ENCODE data around the gene JAM3. TPM values are rescaled to one million over a fixed set of nuclear protein-coding genes. Genes with fewer than 3 reads are reported as not detected.

The JAM3 gene
- polyA plus RNA-seq, 1 of the 3 experiments (the other 2 are of a cell fraction): 56.8 TPM

DNA sequence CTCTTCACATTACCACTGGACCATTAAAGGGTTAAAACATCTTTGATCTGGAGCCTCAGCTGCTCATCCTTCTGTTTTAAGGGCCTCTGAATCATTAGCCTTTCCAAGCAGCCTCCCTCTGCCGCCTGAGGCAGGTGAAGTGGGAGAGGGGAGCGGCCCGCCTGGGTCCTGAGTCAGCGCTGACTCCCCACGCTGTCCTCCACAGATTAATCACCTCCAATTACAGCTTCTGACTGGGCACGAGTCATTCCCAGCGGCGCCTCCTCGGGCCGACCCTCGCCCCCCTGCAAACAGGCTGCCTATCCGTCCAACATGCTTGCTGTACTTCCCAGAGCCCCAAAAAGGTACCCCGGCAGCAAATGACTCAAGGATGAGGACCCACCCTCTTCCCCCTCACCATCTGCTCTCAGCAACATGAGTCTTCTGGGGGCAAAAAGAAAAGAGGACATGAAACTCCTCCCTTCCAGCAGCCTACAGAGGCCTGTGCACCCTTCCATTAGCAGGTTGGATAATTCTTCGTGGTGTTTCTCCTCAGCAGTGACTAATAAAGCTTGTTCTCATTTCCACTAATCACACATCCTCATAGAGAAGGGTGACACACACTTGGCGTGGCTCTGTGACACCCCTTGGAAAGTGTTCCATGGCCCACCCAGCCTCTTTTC, 44.3 kb upstream of the JAM3 start:
- peaks cover 0 to 15% of the 10 kb centered on the region in 2 experiments; a peak in 1 of 4 replicates for H3K4me1 ChIP-seq (ENCODE audit: control insufficient read depth in 1 of 2, insufficient read depth in 2 of 2, low read depth in 1 of 2, low read length in 1 of 2)
- CTCF ChIA-PET: interaction anchor here (1.1 to 1.7 kb wide), 3 partner anchors 10 to 97 kb away, joined by 4 to 5 read pairs (median 4); no protein-coding TSS in a partner anchor
- no peaks in the 10 kb centered on the region for H3F3A ChIP-seq (replicated peaks; ENCODE audit: insufficient read depth)
- no peak overlapping the region for H3K4me3 ChIP-seq (ENCODE audit: low read depth in 2 of 2, low read length in 1 of 2)
- no peak overlapping the region for H2AFZ ChIP-seq (ENCODE audit: low read depth)
- TF ChIP-seq TCF12 (IDR thresholded peaks at IDR 0.05) (no peak), POLR2AphosphoS5 (IDR thresholded peaks at IDR 0.05; ENCODE audit: low read depth, low read length) (no peak), YY1 (IDR thresholded peaks at IDR 0.05; ENCODE audit: low read depth) (no peak), FOSL2 (IDR thresholded peaks at IDR 0.05; ENCODE audit: borderline replicate concordance, low read depth) (peak; percentile 51; the same call in 1 of the 2 replicates), JUND (IDR thresholded peaks at IDR 0.05) (peak; percentile 32; the same call in 1 of the 2 replicates)
- TF ChIP-seq, protein P1, sequence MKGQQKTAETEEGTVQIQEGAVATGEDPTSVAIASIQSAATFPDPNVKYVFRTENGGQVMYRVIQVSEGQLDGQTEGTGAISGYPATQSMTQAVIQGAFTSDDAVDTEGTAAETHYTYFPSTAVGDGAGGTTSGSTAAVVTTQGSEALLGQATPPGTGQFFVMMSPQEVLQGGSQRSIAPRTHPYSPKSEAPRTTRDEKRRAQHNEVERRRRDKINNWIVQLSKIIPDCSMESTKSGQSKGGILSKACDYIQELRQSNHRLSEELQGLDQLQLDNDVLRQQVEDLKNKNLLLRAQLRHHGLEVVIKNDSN (IDR thresholded peaks at IDR 0.05; ENCODE audit: borderline replicate concordance, low read depth): no peak
- TF ChIP-seq, protein P2, sequence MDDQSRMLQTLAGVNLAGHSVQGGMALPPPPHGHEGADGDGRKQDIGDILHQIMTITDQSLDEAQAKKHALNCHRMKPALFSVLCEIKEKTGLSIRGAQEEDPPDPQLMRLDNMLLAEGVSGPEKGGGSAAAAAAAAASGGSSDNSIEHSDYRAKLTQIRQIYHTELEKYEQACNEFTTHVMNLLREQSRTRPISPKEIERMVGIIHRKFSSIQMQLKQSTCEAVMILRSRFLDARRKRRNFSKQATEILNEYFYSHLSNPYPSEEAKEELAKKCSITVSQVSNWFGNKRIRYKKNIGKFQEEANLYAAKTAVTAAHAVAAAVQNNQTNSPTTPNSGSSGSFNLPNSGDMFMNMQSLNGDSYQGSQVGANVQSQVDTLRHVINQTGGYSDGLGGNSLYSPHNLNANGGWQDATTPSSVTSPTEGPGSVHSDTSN (IDR thresholded peaks at IDR 0.05): peak; percentile 78
- no peak for DNase-seq
- 20% methylated on average over 7 of the region's 15 CpGs for WGBS (ENCODE audit: low lambda C conversion rate)
- H3K4me2 ChIP-seq: no peak overlapping the region
- no peaks in the 10 kb centered on the region for H3K79me2 ChIP-seq (ENCODE audit: insufficient read depth)
- POLR2A ChIA-PET: no interaction called here
- no peaks in the 10 kb centered on the region for H3K36me3 ChIP-seq (replicated peaks in 1 of 2; ENCODE audit: control insufficient read depth in 1 of 2, insufficient read depth in 2 of 2, low read length in 1 of 2)
- H4K20me1 ChIP-seq (ENCODE audit: insufficient read depth): no peaks in the 10 kb centered on the region
- H3K27me3 ChIP-seq (ENCODE audit: insufficient read depth): peaks cover 6% of the 10 kb centered on the region; the same call in 1 of the 2 replicates
- no peak overlapping the region for H3K27ac ChIP-seq (ENCODE audit: low read depth in 2 of 2, low read length in 1 of 2)
- no peaks in the 10 kb centered on the region for H3K9me2 ChIP-seq
- H3K9me3 ChIP-seq: no peaks in the 10 kb centered on the region
- H3K9ac ChIP-seq: no peak overlapping the region

DNA sequence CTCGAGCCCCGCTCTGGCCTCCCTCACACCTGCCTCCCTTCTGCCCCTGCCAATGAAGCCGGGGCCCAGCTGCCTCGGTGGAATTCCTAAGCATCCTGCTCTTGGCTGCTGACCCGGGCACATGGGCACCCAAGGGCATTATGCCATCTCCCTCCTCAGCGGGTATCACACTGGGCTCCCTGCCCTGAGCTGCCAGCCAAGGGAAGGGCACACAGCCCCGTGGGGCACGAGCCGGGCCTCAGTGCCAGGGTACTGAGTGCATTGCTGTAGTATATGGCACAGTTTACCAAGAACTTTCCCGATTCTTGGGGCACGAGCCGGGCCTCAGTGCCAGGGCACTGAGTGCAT, 43.8 kb upstream of the JAM3 start:
- ChIA-PET POLR2A (no interaction called here), CTCF (interaction anchor here (0.8 to 1.7 kb wide), 4 partner anchors 10 to 115 kb away, joined by 3 to 5 read pairs (median 4); no protein-coding TSS in a partner anchor)
- H3F3A ChIP-seq (replicated peaks; ENCODE audit: insufficient read depth): no peaks in the 10 kb centered on the region
- peaks cover 6% of the 10 kb centered on the region; the same call in 1 of the 2 replicates for H3K27me3 ChIP-seq (ENCODE audit: insufficient read depth)
- no peaks in the 10 kb centered on the region for H3K36me3 ChIP-seq (replicated peaks in 1 of 2; ENCODE audit: control insufficient read depth in 1 of 2, insufficient read depth in 2 of 2, low read length in 1 of 2)
- no peak overlapping the region for H3K4me3 ChIP-seq (ENCODE audit: low read depth in 2 of 2, low read length in 1 of 2)
- H3K27ac ChIP-seq (ENCODE audit: low read depth in 2 of 2, low read length in 1 of 2): no peak overlapping the region
- DNase-seq: no peak
- H4K20me1 ChIP-seq (ENCODE audit: insufficient read depth): no peaks in the 10 kb centered on the region
- peaks cover 0 to 15% of the 10 kb centered on the region in 2 experiments; a peak in 1 of 4 replicates for H3K4me1 ChIP-seq (ENCODE audit: control insufficient read depth in 1 of 2, insufficient read depth in 2 of 2, low read depth in 1 of 2, low read length in 1 of 2)
- no peak overlapping the region for H2AFZ ChIP-seq (ENCODE audit: low read depth)
- no peaks in the 10 kb centered on the region for H3K9me3 ChIP-seq
- H3K79me2 ChIP-seq (ENCODE audit: insufficient read depth): no peaks in the 10 kb centered on the region
- H3K9me2 ChIP-seq: no peaks in the 10 kb centered on the region
- H3K4me2 ChIP-seq: no peak overlapping the region
- TF ChIP-seq, protein P3, sequence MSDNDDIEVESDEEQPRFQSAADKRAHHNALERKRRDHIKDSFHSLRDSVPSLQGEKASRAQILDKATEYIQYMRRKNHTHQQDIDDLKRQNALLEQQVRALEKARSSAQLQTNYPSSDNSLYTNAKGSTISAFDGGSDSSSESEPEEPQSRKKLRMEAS (IDR thresholded peaks at IDR 0.05; ENCODE audit: low read depth): no peak
- TF ChIP-seq FOSL2 (IDR thresholded peaks at IDR 0.05; ENCODE audit: borderline replicate concordance, low read depth) (no peak), TAF1 (IDR thresholded peaks at IDR 0.05; ENCODE audit: borderline replicate concordance, low read depth, low read length) (no peak), RAD21 (IDR thresholded peaks at IDR 0.05; ENCODE audit: low read length) (no peak), MEF2A (IDR thresholded peaks at IDR 0.05; ENCODE audit: borderline replicate concordance, low read depth) (no peak), RXRA (IDR thresholded peaks at IDR 0.05; ENCODE audit: borderline replicate concordance, low read depth) (no peak), JUND (IDR thresholded peaks at IDR 0.05) (no peak), EP300 (IDR thresholded peaks at IDR 0.05; ENCODE audit: borderline replicate concordance in 1 of 2, low read depth in 1 of 2, low read length in 1 of 2) (no peak), TCF12 (IDR thresholded peaks at IDR 0.05) (no peak), YY1 (IDR thresholded peaks at IDR 0.05; ENCODE audit: low read depth) (no peak), SMC3 (IDR thresholded peaks at IDR 0.05; ENCODE audit: low read depth, low read length) (no peak), RCOR1 (IDR thresholded peaks at IDR 0.05; ENCODE audit: low read length) (no peak), RFX5 (IDR thresholded peaks at IDR 0.05; ENCODE audit: low read length) (no peak), NRF1 (IDR thresholded peaks at IDR 0.05; ENCODE audit: low read depth, low read length) (no peak)
- TF ChIP-seq, protein P4, sequence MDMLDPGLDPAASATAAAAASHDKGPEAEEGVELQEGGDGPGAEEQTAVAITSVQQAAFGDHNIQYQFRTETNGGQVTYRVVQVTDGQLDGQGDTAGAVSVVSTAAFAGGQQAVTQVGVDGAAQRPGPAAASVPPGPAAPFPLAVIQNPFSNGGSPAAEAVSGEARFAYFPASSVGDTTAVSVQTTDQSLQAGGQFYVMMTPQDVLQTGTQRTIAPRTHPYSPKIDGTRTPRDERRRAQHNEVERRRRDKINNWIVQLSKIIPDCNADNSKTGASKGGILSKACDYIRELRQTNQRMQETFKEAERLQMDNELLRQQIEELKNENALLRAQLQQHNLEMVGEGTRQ (IDR thresholded peaks at IDR 0.05; ENCODE audit: borderline replicate concordance, low read depth, low read length): no peak
- TF ChIP-seq, protein P5, sequence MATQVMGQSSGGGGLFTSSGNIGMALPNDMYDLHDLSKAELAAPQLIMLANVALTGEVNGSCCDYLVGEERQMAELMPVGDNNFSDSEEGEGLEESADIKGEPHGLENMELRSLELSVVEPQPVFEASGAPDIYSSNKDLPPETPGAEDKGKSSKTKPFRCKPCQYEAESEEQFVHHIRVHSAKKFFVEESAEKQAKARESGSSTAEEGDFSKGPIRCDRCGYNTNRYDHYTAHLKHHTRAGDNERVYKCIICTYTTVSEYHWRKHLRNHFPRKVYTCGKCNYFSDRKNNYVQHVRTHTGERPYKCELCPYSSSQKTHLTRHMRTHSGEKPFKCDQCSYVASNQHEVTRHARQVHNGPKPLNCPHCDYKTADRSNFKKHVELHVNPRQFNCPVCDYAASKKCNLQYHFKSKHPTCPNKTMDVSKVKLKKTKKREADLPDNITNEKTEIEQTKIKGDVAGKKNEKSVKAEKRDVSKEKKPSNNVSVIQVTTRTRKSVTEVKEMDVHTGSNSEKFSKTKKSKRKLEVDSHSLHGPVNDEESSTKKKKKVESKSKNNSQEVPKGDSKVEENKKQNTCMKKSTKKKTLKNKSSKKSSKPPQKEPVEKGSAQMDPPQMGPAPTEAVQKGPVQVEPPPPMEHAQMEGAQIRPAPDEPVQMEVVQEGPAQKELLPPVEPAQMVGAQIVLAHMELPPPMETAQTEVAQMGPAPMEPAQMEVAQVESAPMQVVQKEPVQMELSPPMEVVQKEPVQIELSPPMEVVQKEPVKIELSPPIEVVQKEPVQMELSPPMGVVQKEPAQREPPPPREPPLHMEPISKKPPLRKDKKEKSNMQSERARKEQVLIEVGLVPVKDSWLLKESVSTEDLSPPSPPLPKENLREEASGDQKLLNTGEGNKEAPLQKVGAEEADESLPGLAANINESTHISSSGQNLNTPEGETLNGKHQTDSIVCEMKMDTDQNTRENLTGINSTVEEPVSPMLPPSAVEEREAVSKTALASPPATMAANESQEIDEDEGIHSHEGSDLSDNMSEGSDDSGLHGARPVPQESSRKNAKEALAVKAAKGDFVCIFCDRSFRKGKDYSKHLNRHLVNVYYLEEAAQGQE (IDR thresholded peaks at IDR 0.05; ENCODE audit: low read depth, low read length): no peak
- no peak overlapping the region for H3K9ac ChIP-seq
- WGBS (ENCODE audit: low lambda C conversion rate): 84% methylated on average over 10 of the region's 12 CpGs
